IPS-NIHi7 (cell line): ENCODE results near the gene ZMYND10.

Source experiments
- DNase-seq: peaks from one replicate; pipeline ENCODE4 v3.0.0; 2012; ENCODE audit warnings: mixed read lengths; ENCODE audit errors: extremely low spot score

Gene ZMYND10

DNA sequence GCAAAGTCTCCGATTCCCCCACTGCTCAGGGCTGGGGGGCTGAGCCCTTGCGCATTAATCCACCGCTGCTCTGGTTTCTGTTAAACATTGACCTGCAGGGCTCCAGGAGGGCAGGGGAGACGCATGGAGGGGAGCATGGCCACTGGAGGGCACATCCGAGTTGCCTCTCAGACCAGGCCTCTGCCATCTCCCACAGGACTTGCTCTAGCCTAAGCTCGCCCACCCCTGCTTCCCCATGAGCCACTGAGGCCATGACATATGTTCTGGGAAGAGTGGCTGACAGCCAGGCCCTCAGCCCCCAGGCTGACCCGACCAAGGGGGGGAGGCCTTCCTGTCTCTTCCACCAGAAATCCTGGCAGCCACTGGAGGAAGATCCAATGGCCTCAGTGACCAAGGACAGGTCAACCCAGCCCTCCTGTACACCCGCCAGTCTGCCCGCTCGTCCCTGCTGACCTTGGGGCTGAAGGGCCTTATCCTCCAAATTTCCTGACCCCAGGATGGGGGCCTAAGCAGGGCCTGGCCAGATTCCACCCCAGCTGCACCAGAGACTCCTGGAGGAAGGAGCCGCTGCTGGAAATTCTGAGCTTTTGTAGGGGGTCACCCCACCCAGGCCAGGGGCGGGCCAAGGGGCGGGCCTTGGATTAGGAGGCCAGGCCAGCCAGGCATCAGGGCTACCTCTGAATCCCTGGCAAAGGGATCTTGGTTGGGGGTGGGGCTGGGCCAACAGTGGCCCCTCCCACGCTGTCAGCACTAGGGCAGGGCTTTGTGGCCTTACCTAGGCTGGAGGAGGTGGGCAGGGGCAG, 42.3 kb downstream of the ZMYND10 start, which contains the start of gene HYAL1:
HYAL1 (minus strand) TSS at position 562 of the 803 bp plus-strand sequence. CDS start 618 bp downstream, outside the sequence.
- peak; percentile 89 for DNase-seq

GRCh38 chr3:50302095-50303012, 43.2 kb downstream of the ZMYND10 start:
- no peak for DNase-seq

DNA sequence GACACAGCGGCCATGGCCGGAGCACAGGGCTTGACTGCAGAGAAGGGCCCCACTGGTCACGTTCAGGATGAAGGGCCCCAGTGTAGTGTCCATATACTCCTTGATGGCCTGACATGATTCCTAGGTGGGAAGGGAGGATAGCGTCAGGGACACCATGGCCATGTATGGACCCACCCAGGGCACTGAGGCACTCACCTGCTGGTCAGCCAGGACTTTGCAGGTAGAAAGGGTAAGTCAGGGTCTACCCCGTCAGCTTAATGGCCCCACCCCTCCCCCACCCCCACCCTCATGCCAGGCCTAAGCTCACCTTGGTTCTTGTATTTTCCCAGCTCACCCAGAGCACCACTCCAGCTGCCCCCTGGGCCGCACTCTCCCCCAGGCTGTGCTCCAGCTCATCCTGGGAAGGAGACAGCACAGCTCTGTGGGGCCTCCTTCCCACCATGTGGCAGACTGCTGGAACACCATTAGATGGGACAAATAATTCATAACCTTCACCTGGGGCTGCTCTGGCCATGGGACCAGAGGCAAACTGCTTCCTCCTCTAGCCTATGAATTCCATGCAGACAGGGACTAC, 44.8 kb downstream of the ZMYND10 start:
- no peak for DNase-seq

GRCh38 chr3:50299929-50300680, 45.4 kb downstream of the ZMYND10 start:
- no peak for DNase-seq

DNA sequence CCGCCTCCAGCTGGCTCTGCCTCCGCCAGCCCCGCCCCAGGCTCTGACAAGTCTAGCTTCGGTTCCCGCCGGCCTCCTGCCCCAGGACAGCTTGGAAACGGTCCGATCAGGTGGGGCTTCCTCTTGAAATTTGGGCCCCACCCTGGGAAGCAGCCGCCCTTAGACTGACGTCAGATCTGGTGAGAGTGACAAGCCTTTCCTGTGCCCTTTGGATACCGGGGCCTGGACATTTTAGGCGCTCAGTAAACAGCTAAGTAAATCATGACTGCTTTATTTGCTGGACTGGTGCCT, 45.9 kb downstream of the ZMYND10 start:
- no peak for DNase-seq

GRCh38 chr3:50298836-50299637, 46.5 kb downstream of the ZMYND10 start, which contains the start of the genes HYAL3 and NAA80:
HYAL3 (minus strand) TSS chr3:50299405; CDS start chr3:50295602, 3,803 bp downstream.
NAA80 (minus strand) TSS chr3:50299405; CDS start chr3:50297463, 1,942 bp downstream.
- peak; percentile 98 for DNase-seq

GRCh38 chr3:50297896-50298725, 47.4 kb downstream of the ZMYND10 start:
- no peak for DNase-seq

DNA sequence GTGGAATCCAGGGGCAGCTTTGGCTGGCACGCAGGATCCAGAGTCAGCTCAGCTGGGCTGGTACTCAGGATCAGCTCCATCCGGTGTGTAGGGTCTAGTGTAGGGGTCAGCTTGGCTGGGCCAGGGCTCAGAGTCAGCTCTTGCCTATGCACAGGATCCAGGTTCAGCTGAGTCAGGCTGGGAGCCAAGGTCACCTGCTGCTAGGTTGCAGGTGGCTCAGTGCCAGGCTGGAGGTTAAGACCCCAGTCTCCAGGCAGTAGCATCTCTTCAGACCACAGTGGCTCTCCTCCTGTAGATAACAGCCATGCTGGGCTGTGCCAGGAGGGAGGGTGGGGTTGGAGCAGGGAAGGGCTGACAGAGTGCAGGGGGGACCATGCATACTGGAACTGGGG, 48.2 kb downstream of the ZMYND10 start:
- no peak for DNase-seq

DNA sequence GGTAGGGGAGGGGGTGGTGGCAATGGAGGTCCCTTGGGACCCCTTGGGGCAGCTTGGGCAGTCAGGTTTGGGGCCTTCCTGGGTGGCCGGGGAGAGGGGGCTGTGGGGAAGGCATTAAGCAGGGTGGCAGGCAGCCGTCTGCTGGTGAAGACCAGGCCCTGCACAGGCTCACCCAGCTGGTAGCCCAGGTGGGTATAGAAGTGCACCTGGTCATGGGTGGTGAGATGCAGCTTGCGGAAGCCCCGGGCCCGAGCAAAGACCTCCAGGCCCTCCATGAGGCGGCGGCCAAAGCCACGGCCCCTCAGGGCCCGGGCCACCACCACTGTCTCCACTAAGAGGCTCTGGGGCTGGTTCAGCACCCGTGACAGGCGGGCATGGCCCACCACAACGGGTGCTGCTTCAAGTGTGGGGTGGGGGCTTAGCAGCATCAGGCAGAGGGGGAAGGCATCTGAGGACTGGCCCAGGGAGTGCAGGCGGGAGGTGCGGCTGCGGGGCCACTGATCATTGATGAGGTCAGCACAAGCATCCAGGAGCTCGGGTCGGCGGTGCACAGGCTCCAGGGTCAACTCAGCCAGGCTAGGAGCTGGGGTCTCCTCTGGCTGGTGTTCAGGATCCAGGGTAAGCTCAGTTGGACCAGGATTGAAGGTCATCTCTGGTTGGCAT, 48.7 kb downstream of the ZMYND10 start:
- no peak for DNase-seq

GRCh38 chr3:50295553-50296431, 49.7 kb downstream of the ZMYND10 start:
- DNase-seq: no peak

DNA sequence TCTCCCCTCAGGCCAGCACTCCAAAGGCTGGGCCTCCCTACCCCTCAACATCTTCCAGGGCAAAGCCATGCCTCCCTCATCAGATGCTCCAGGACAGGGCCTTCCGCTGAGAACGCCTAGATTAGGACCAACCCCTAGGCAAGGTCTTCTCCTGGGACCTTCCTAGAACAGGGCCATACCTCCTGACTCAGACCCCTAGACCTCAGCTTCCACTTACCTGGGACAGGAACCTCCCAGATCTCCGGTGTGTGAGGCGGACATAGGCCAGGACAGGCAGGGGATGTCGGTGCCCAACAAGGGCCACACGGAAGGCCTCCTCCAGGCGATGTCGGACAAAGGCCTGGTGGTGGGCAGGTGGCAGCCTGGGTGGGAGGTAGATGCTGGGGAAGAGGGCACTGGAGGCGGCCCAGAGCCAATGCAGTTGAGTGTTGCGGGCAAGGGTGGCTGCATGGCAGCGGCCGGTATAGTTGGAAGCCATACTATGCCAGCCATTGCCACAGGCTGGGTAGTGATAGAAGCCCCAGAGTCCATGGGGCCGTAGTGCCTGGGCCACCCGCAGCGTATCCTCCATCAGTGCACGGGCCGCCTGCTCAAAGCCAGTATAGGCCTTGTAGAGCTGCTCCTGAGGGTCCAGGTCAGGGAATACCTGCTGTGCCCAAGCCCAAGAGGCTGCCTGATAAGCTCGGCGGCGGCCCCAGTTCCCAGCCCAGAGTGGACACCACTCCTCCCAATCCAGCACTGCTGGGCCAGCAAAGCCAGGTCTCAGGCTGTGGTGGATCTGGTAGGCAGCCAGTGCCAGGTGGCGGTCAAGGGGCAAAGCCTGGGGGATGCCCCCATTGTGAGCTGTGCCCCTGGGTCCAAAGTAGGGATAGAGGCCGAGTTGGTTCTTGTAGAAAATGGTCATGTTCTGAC, 50.8 kb downstream of the ZMYND10 start:
- DNase-seq: no peak

GRCh38 chr3:50294089-50294488, 51.4 kb downstream of the ZMYND10 start:
- no peak for DNase-seq

GRCh38 chr3:50293079-50293801, 52.3 kb downstream of the ZMYND10 start:
- DNase-seq: no peak

- peak; percentile 95 for DNase-seq
Measured at GRCh38 chr3:50292159-50293078, 53.1 kb downstream of the ZMYND10 start, which contains the start of gene IFRD2. IFRD2 (minus strand) TSS chr3:50292429; CDS start chr3:50292274, 155 bp downstream.
